Activated T-helper 17 cell treated with anti-CD3 and anti-CD28 coated beads, Interleukin-2, amount 50 U/mL, for 72 hours (primary cell): ENCODE results near the gene C3. TPM values are rescaled to one million over a fixed set of nuclear protein-coding genes. Genes with fewer than 3 reads are reported as not detected.
"Not testable (repeated sequence)": the region's sequence is repeated elsewhere in the genome, so short reads cannot be mapped to it uniquely, and the experiment has no call there.

Experiments
- ATAC-seq: fragments of 150-1000 bp; cut with Tn5 transposase; replicated peaks from 2 replicates; pipeline ENCODE4 v1.10.0; 2021; ENCODE audit warnings: mild to moderate bottlenecking, moderate library complexity
- H3K27ac Mint-ChIP-seq: one replicate; pipeline ENCODE4 v1.8.0; 2022; ENCODE audit warnings: mixed read lengths
- H3K27me3 Mint-ChIP-seq: one replicate; pipeline ENCODE4 v1.8.0; 2022; ENCODE audit warnings: mixed read lengths
- H3K36me3 Mint-ChIP-seq: one replicate; pipeline ENCODE4 v1.8.0; 2022; ENCODE audit warnings: low read depth, mild to moderate bottlenecking, mixed read lengths
- H3K4me1 Mint-ChIP-seq: one replicate; pipeline ENCODE4 v1.8.0; 2022; ENCODE audit warnings: mixed read lengths
- H3K4me3 Mint-ChIP-seq: one replicate; pipeline ENCODE4 v1.8.0; 2022; ENCODE audit warnings: mild to moderate bottlenecking, mixed read lengths
- H3K9me3 Mint-ChIP-seq: one replicate; pipeline ENCODE4 v1.8.0; 2022; ENCODE audit warnings: mixed read lengths
- total RNA-seq, 2 donors: library from RNA; stranded (reverse); gene quantifications; one replicate each; pipeline ENCODE4 v1.2.3, GENCODE V29; 2022

C3 gene
- total RNA-seq, 2 donors from 2014 or later, result 0.99 to 4.3 TPM

- Mint-ChIP-seq H3K27me3 (no peaks in the 10 kb centered on the region), H3K4me1 (peaks cover 5% of the 10 kb centered on the region), H3K36me3 (peaks cover 82% of the 10 kb centered on the region), H3K27ac (no peak overlapping the region), H3K4me3 (peak overlapping the region; percentile 63), H3K9me3 (no peaks in the 10 kb centered on the region)
- peak; percentile 85 for ATAC-seq
Observed at GRCh38 chr19:6753178-6754031, 33.0 kb upstream of the C3 start.

- Mint-ChIP-seq H3K27me3 (no peaks in the 10 kb centered on the region), H3K27ac (no peak overlapping the region), H3K36me3 (peaks cover 82% of the 10 kb centered on the region), H3K4me1 (peaks cover 5% of the 10 kb centered on the region), H3K9me3 (no peaks in the 10 kb centered on the region), H3K4me3 (peak overlapping the region; percentile 63)
- no peak for ATAC-seq
Observed at GRCh38 chr19:6752256-6753177, 32.1 kb upstream of the C3 start.

DNA sequence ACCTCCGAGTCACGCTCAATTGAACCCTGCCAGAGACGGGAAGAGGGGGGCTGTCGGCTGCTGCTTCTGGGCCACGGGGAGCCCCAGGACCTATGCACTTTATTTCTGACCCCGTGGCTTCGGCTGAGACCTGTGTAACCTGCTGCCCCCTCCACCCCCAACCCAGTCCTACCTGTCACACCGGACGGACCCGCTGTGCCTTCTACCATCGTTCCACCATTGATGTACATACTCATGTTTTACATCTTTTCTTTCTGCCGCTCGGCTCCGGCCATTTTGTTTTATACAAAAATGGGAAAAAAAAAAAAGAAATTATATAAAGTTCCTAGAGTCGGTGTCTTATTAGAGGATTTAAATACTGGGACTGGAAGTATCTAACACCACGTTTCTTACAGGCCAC lies 30.7 kb upstream of the C3 start:
- Mint-ChIP-seq H3K27me3 (no peaks in the 10 kb centered on the region), H3K4me1 (peaks cover 5% of the 10 kb centered on the region), H3K27ac (no peak overlapping the region)

DNA sequence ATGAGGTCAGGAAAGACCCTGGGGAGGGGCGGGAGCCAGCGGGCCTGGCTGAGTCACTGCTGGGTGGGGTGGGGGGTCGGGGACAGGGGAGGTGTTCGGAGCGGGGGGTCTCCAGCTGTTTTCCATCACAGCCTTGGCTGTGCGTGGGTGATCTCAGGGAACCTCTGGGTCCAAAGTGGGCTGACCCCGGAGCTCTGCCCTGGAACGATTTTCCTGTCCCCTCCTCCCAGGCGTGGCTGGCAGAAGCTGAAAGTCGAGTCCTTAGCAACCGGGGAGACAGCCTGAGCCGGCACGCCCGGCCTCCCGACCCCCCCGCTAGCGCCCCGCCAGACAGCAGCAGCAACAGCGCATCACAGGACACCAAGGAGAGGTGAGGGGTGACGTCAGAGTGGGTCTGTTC lies 29.6 kb upstream of the C3 start:
- Mint-ChIP-seq H3K36me3 (peaks cover 94% of the 10 kb centered on the region), H3K4me1 (peaks cover 10% of the 10 kb centered on the region), H3K9me3 (no peaks in the 10 kb centered on the region), H3K4me3 (no peak overlapping the region), H3K27ac (no peak overlapping the region), H3K27me3 (no peaks in the 10 kb centered on the region)
- ATAC-seq, result no peak

More for the DNA sequence above, 30.7 kb upstream of the C3 start:
- Mint-ChIP-seq H3K4me3 (no peak overlapping the region), H3K9me3 (no peaks in the 10 kb centered on the region), H3K36me3 (peaks cover 91% of the 10 kb centered on the region)
- ATAC-seq, result no peak

- ATAC-seq, H3K27ac Mint-ChIP-seq, H3K4me1 Mint-ChIP-seq, H3K4me3 Mint-ChIP-seq, H3K27me3 Mint-ChIP-seq, H3K9me3 Mint-ChIP-seq: not testable (repeated sequence)
- peaks cover 98% of the 10 kb centered on the region for H3K36me3 Mint-ChIP-seq
Observed at GRCh38 chr19:6748543-6748942, 28.1 kb upstream of the C3 start.

GRCh38 chr19:6745965-6746364 lies 25.5 kb upstream of the C3 start:
- peaks cover 99% of the 10 kb centered on the region for H3K36me3 Mint-ChIP-seq
- no peaks in the 10 kb centered on the region for H3K27me3 Mint-ChIP-seq
- H3K27ac Mint-ChIP-seq, result no peak overlapping the region
- H3K4me3 Mint-ChIP-seq, result no peak overlapping the region
- peaks cover 5% of the 10 kb centered on the region for H3K4me1 Mint-ChIP-seq
- no peaks in the 10 kb centered on the region for H3K9me3 Mint-ChIP-seq
- no peak for ATAC-seq

DNA sequence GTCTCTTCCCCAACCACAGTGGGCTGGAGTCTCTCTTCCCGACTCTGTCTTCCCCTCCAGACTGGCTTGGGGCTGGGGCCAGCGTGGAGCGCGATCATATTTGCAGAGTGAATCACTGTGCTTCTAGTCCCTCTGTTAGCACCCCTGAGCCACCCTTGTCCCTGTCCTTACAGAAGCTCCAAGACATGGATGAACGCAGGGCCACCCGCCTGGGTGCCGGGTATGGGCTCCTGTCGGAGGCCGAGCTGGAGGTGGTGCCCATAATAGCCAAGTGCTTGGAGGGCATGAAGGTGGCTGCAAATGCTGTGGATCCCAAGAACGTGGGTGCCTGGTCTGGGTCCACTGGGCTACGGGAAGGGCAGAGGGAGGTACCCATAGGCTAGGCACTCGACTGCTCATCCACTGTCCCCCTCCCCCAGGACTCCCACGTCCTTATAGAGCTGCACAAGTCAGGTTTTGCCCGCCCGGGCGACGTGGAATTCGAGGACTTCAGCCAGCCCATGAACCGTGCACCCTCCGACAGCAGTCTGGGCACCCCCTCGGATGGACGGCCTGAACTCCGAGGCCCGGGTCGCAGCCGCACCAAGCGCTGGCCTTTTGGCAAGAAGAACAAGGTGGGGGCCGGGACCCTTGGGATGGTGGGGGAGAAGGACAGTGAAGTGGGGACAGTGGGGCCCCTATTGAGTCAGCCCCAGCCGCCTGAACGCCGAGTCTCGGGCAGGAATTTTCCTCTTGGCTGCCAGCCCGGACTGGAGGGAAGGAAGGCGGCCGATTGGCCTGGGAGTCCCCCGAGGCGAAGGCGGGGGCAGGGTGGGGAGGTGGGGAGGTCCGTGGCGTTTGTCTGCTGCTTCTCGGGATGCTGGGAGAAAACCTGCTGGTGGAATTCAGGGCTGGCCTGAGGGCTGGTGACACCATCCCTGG lies 24.2 kb upstream of the C3 start:
- Mint-ChIP-seq H3K36me3 (peaks cover 94% of the 10 kb centered on the region), H3K27ac (no peak overlapping the region), H3K4me1 (peaks cover 5% of the 10 kb centered on the region), H3K27me3 (no peaks in the 10 kb centered on the region), H3K4me3 (no peak overlapping the region), H3K9me3 (no peaks in the 10 kb centered on the region)
- ATAC-seq, result no peak

GRCh38 chr19:6743714-6744380 lies 23.4 kb upstream of the C3 start:
- Mint-ChIP-seq H3K36me3 (peaks cover 86% of the 10 kb centered on the region), H3K4me1 (peaks cover 10% of the 10 kb centered on the region), H3K27me3 (no peaks in the 10 kb centered on the region), H3K4me3 (no peak overlapping the region), H3K27ac (no peak overlapping the region), H3K9me3 (no peaks in the 10 kb centered on the region)
- ATAC-seq, result no peak

GRCh38 chr19:6743066-6743465 lies 22.6 kb upstream of the C3 start:
- Mint-ChIP-seq H3K27me3 (no peaks in the 10 kb centered on the region), H3K27ac (no peak overlapping the region), H3K4me3 (no peak overlapping the region), H3K36me3 (peaks cover 78% of the 10 kb centered on the region), H3K4me1 (peaks cover 17% of the 10 kb centered on the region), H3K9me3 (no peaks in the 10 kb centered on the region)
- ATAC-seq, result no peak

DNA sequence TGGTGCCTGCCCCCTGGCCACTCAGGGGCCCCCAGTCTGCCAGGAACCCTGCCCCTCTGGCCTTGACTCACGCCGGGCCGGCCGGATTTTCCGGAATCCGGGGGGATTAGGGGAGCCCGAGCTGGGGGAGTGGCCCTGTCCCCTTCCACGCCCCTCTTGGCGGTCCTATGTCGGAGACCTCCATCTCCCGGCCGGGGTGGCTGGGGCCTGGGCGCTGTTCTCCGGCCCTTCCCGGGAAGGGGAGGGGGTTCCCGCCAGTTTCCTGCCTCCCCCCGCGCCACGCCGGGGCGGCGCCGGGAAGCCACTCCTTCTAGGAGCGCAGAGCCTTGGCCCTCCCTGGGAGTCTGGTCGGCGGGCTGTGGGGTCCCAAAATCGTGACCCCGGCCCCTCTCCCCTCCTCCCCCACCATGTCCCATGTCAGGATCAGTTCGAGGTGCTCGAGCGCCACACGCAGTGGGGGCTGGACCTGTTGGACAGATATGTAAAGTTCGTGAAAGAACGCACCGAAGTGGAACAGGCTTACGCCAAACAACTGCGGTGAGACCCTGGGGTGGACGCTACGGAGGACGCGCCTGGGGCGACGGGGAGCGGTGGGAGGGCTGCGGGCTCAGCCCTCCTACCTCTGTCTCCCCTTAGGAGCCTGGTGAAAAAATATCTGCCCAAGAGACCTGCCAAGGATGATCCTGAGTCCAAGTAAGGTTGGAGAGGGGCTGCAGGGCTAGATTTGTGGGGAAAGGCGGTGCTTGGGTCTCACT lies 20.3 kb upstream of the C3 start:
- H3K27me3 Mint-ChIP-seq, result no peaks in the 10 kb centered on the region
- peaks cover 71% of the 10 kb centered on the region for H3K36me3 Mint-ChIP-seq
- peak overlapping the region; percentile 94 for H3K4me3 Mint-ChIP-seq
- H3K27ac Mint-ChIP-seq, result peak overlapping the region; percentile 46
- no peak for ATAC-seq
- peaks cover 28% of the 10 kb centered on the region for H3K4me1 Mint-ChIP-seq
- H3K9me3 Mint-ChIP-seq, result no peaks in the 10 kb centered on the region

GRCh38 chr19:6739883-6740588 lies 19.6 kb upstream of the C3 start:
- Mint-ChIP-seq H3K4me3 (peak overlapping the region; percentile 94), H3K4me1 (peaks cover 23% of the 10 kb centered on the region), H3K27me3 (no peaks in the 10 kb centered on the region), H3K9me3 (no peaks in the 10 kb centered on the region), H3K27ac (no peak overlapping the region), H3K36me3 (peaks cover 64% of the 10 kb centered on the region)
- ATAC-seq, result no peak

GRCh38 chr19:6739390-6739882 lies 19.0 kb upstream of the C3 start, which contains the start of gene TRIP10:
TSS of gene TRIP10 (plus strand) at chr19:6739680. CDS start at chr19:6739762, 82 bp downstream.
- Mint-ChIP-seq H3K4me3 (peak within 1 kb of the TSS; percentile 94), H3K36me3 (peaks cover 61% of the 10 kb centered on the region), H3K4me1 (peaks cover 23% of the 10 kb centered on the region), H3K27me3 (no peaks in the 10 kb centered on the region), H3K9me3 (no peaks in the 10 kb centered on the region), H3K27ac (peak within 1 kb of the TSS; percentile 96)
- ATAC-seq, result peak; percentile 2
